Ascending aorta (tissue), 2 donors: ENCODE results near the gene CENPT. TPM values are rescaled to one million over a fixed set of nuclear protein-coding genes. Genes with fewer than 3 reads are reported as not detected.

ENCODE experiments used
- DNase-seq, 2 donors: peaks; one replicate each; pipeline ENCODE4 v3.0.0-alpha.2; 2019; ENCODE audit warnings: low spot score in 2 of 2
- H3K27ac ChIP-seq, 2 donors: fragments of 200-600 bp; sonication (generic); one replicate each; pipeline ENCODE4 v1.5.1; 2016 to 2017; ENCODE audit warnings: mild to moderate bottlenecking in 1 of 2
- H3K27me3 ChIP-seq: fragments of 200-600 bp; sonication (generic); one replicate; pipeline ENCODE4 v1.5.1; 2017
- H3K36me3 ChIP-seq, 2 donors: fragments of 200-600 bp; sonication (generic); one replicate each; pipeline ENCODE4 v1.5.1; 2016
- H3K4me1 ChIP-seq, 2 donors: fragments of 200-600 bp; sonication (generic); one replicate each; pipeline ENCODE4 v1.5.1; 2016 to 2017; ENCODE audit warnings: mild to moderate bottlenecking in 1 of 2
- H3K4me3 ChIP-seq, 2 donors: fragments of 200-600 bp; sonication (generic); one replicate each; pipeline ENCODE4 v1.5.1; 2016 to 2017; ENCODE audit warnings: mild to moderate bottlenecking in 1 of 2
- H3K9me3 ChIP-seq, 2 donors: fragments of 200-600 bp; sonication (generic); one replicate each; pipeline ENCODE4 v1.5.1; 2016
- CTCF ChIP-seq, 3 experiments: fragments of 200-600 bp in 2 of 3; fragments of 450-650 bp in 1 of 3; sonication (generic) in 2 of 3; IDR thresholded peaks; one replicate each; pipeline ENCODE4 v1.5.1; 2016 to 2019; ENCODE audit warnings: antibody characterized with exemption in 3 of 3, mild to moderate bottlenecking in 1 of 3, moderate library complexity in 1 of 3
- intact Hi-C: fragments of 100-400 bp; cut with DNase I; formaldehyde crosslinking; loops from one replicate; pipeline ENCODE4 v1.15.1; 2023
- total RNA-seq: library from RNA; depleted of rRNA; stranded (reverse); fragments of >200 nt; gene quantifications from one replicate; pipeline ENCODE4 v1.1.0, GENCODE V29; 2016

CENPT gene
- 220 TPM for total RNA-seq

GRCh38 chr16:67847064-67847861, at the start of gene CENPT:
TSS of gene CENPT (minus strand) at chr16:67847693. CDS start at chr16:67833859, 13,834 bp downstream.
- intact Hi-C loops: loop anchor here (1.0 to 10.0 kb wide), 6 partner anchors 16 to 1488 kb away; partner anchors contain the start of genes COG8, EDC4, FHOD1 and NIP7
- TF ChIP-seq CTCF (IDR thresholded peaks at IDR 0.05): peak in 1 of 3 experiments; percentile 15
- H3K4me3 ChIP-seq: peak within 1 kb of the TSS; percentile 96 to 97
- H3K4me1 ChIP-seq: peaks cover 41 to 42% of the 10 kb centered on the region in 2 donors
- no peaks in the 10 kb centered on the region for H3K9me3 ChIP-seq
- no peaks in the 10 kb centered on the region for H3K36me3 ChIP-seq
- no peaks in the 10 kb centered on the region for H3K27me3 ChIP-seq
- peak in 1 of 2 donors; percentile 84 for DNase-seq
- H3K27ac ChIP-seq: peak within 1 kb of the TSS; percentile 92 to 98

- intact Hi-C loops: no loop called here
- no peak for TF ChIP-seq CTCF (IDR thresholded peaks at IDR 0.05)
- DNase-seq: peak; percentile 24 to 91
- H3K27me3 ChIP-seq: no peaks in the 10 kb centered on the region
- H3K4me3 ChIP-seq: no peak overlapping the region
- peak overlapping the region; percentile 66 to 78 for H3K27ac ChIP-seq
- peaks cover 19 to 44% of the 10 kb centered on the region in 2 donors for H3K4me1 ChIP-seq
- peaks cover 0 to 5% of the 10 kb centered on the region in 2 donors for H3K36me3 ChIP-seq
- no peaks in the 10 kb centered on the region for H3K9me3 ChIP-seq
Observed at GRCh38 chr16:67897231-67897630, 49.7 kb upstream of the CENPT start.

GRCh38 chr16:67893743-67894399, 46.4 kb upstream of the CENPT start:
- Histone ChIP-seq H3K4me3 (peak overlapping the region; percentile 99 to 100), H3K27me3 (no peaks in the 10 kb centered on the region), H3K4me1 (peaks cover 19 to 44% of the 10 kb centered on the region in 2 donors), H3K36me3 (no peaks in the 10 kb centered on the region), H3K27ac (peak overlapping the region; percentile 96 to 99), H3K9me3 (no peaks in the 10 kb centered on the region)
- intact Hi-C loops: loop anchor here (1.0 to 2.0 kb wide), 2 partner anchors 41 to 47 kb away; partner anchors contain the start of genes CENPT and NUTF2
- no peak for TF ChIP-seq CTCF (IDR thresholded peaks at IDR 0.05)
- no peak for DNase-seq

GRCh38 chr16:67892899-67893742, 45.6 kb upstream of the CENPT start, which contains the start of gene PSKH1:
TSS of gene PSKH1 (plus strand) at chr16:67893254. CDS start at chr16:67908750, 15,496 bp downstream.
- TF ChIP-seq CTCF (IDR thresholded peaks at IDR 0.05): no peak
- H3K9me3 ChIP-seq: no peaks in the 10 kb centered on the region
- H3K36me3 ChIP-seq: no peaks in the 10 kb centered on the region
- H3K4me3 ChIP-seq: peak within 1 kb of the TSS; percentile 99 to 100
- peak within 1 kb of the TSS; percentile 96 to 99 for H3K27ac ChIP-seq
- peaks cover 19 to 43% of the 10 kb centered on the region in 2 donors for H3K4me1 ChIP-seq
- intact Hi-C loops: loop anchor here (1.0 to 2.0 kb wide), 2 partner anchors 42 to 46 kb away; partner anchors contain the start of genes CENPT and NUTF2
- DNase-seq: peak; percentile 82 to 98
- H3K27me3 ChIP-seq: no peaks in the 10 kb centered on the region

GRCh38 chr16:67892375-67892774, 44.9 kb upstream of the CENPT start:
- H3K27ac ChIP-seq: no peak overlapping the region

More at GRCh38 chr16:67892375-67892774, 44.9 kb upstream of the CENPT start:
- H3K27me3 ChIP-seq: no peaks in the 10 kb centered on the region
- no peak for DNase-seq
- no peaks in the 10 kb centered on the region for H3K9me3 ChIP-seq
- peak overlapping the region; percentile 99 to 100 for H3K4me3 ChIP-seq
- intact Hi-C loops: loop anchor here (2.0 kb wide), 1 partner anchor 46 kb away; the partner anchor contains the start of genes CENPT and NUTF2
- H3K36me3 ChIP-seq: no peaks in the 10 kb centered on the region
- no peak for TF ChIP-seq CTCF (IDR thresholded peaks at IDR 0.05)
- peaks cover 15 to 35% of the 10 kb centered on the region in 2 donors for H3K4me1 ChIP-seq
